Prostate gland (tissue), 2 donors: ENCODE measurements around the gene ASS1.

ENCODE experiments used
- CTCF ChIP-seq, 4 experiments: fragments of 200-600 bp in 2 of 4; fragments of 450-650 bp in 2 of 4; sonication (generic) in 2 of 4; IDR thresholded peaks; 1 replicate in 3 of 4; 2 replicates in 1 of 4; pipeline ENCODE4 v1.5.1; 2016 to 2019; ENCODE audit warnings: antibody characterized with exemption in 4 of 4, mild to moderate bottlenecking in 2 of 4, moderate library complexity in 2 of 4
- POLR2A ChIP-seq: fragments of 450-650 bp; IDR thresholded peaks from one replicate; pipeline ENCODE4 v1.6.1; 2016; ENCODE audit warnings: antibody characterized with exemption, mild to moderate bottlenecking

GRCh38 chr9:130419521-130420035, 25.2 kb upstream of the ASS1 start:
- TF ChIP-seq POLR2A, result no peak
- no peak for TF ChIP-seq CTCF (IDR thresholded peaks at IDR 0.05)
